SK-N-MC (cell line): ENCODE results near the gene CCDC88B.
A peak's percentile ranks its signal among the peaks of the same experiment; 100 is the strongest.

Experiments
- DNase-seq: peaks from one replicate; pipeline ENCODE4 v3.0.0-alpha.2; 2011; ENCODE audit warnings: low read depth, low spot score
- H3K27ac ChIP-seq: fragments of 200-600 bp; sonication (generic); 2 replicates; pipeline ENCODE4 v1.5.1; 2016; ENCODE audit warnings: mixed run types
- H3K36me3 ChIP-seq: fragments of 200-600 bp; sonication (generic); 2 replicates; pipeline ENCODE4 v1.6.1; 2017; ENCODE audit warnings: antibody characterized with exemption, low read length, mixed read lengths; ENCODE audit not compliant: insufficient read depth
- H3K4me3 ChIP-seq: fragments of 200-600 bp; sonication (generic); 2 replicates; pipeline ENCODE4 v1.5.1; 2016
- H3K9ac ChIP-seq: fragments of 200-600 bp; sonication (generic); 2 replicates; pipeline ENCODE4 v1.8.0; 2017; ENCODE audit warnings: mixed run types, mixed read lengths; ENCODE audit not compliant: insufficient read length
- H3K9me3 ChIP-seq: fragments of 200-600 bp; sonication (generic); 2 replicates; pipeline ENCODE4 v1.6.1; 2017; ENCODE audit warnings: low read depth, mild to moderate bottlenecking, antibody characterized with exemption, low read length, moderate library complexity, mixed read lengths
- EZH2 ChIP-seq: fragments of 200-600 bp; sonication (generic); IDR thresholded peaks from one replicate; pipeline ENCODE4 v1.6.1; 2017; ENCODE audit warnings: antibody characterized with exemption
- FOXP2 ChIP-seq: optimal IDR thresholded peaks from 2 replicates; pipeline ENCODE3; 2011; ENCODE audit warnings: mild to moderate bottlenecking, moderate library complexity; ENCODE audit not compliant: insufficient read depth; ENCODE audit errors: extremely low read length, control extremely low read depth
- POLR2AphosphoS5 ChIP-seq: IDR thresholded peaks from 2 replicates; pipeline ENCODE4 v1.6.1; 2012; ENCODE audit warnings: mild to moderate bottlenecking, low read depth, low read length, borderline replicate concordance

The CCDC88B gene, protein sequence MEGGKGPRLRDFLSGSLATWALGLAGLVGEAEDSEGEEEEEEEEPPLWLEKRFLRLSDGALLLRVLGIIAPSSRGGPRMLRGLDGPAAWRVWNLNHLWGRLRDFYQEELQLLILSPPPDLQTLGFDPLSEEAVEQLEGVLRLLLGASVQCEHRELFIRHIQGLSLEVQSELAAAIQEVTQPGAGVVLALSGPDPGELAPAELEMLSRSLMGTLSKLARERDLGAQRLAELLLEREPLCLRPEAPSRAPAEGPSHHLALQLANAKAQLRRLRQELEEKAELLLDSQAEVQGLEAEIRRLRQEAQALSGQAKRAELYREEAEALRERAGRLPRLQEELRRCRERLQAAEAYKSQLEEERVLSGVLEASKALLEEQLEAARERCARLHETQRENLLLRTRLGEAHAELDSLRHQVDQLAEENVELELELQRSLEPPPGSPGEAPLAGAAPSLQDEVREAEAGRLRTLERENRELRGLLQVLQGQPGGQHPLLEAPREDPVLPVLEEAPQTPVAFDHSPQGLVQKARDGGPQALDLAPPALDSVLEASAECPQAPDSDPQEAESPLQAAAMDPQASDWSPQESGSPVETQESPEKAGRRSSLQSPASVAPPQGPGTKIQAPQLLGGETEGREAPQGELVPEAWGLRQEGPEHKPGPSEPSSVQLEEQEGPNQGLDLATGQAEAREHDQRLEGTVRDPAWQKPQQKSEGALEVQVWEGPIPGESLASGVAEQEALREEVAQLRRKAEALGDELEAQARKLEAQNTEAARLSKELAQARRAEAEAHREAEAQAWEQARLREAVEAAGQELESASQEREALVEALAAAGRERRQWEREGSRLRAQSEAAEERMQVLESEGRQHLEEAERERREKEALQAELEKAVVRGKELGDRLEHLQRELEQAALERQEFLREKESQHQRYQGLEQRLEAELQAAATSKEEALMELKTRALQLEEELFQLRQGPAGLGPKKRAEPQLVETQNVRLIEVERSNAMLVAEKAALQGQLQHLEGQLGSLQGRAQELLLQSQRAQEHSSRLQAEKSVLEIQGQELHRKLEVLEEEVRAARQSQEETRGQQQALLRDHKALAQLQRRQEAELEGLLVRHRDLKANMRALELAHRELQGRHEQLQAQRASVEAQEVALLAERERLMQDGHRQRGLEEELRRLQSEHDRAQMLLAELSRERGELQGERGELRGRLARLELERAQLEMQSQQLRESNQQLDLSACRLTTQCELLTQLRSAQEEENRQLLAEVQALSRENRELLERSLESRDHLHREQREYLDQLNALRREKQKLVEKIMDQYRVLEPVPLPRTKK (N-terminal part only)

DNA sequence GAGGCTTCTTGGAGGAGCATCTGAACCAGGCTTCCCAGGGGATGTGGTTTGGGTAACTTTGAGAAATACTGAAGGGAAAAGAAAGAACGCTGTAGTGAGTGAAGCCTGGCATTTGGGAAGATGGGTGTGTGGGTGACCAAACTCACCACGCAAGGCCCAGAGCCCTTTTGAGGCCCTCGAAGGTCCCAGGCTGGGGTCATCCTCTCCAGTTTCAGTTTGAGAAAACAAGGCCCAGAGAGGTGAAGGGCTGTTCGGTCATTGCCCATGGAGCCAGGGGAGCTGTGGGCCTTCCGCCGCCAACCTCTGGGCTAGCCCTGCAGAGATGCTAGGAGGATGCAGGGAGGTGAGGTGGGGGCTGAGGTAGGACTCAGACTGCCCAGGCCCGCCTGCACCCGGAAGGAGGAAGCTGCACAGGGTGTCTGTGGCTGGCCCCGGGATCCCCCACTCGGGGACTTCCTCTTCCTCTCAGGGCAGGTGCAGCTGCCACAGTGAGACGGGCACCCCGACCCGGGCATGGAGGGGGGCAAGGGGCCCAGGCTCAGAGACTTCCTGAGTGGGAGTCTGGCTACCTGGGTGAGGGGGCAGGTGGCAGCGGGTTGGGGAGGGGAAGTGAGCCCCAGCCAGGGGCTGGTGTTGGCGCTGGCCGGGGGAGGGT is at the start of gene CCDC88B:
TSS of gene CCDC88B (plus strand) at position 451 of the 655 bp plus-strand sequence. CDS start at position 514, 63 bp downstream.
- H3K4me3 ChIP-seq: no peak within 1 kb of the TSS
- H3K36me3 ChIP-seq: no peaks in the 10 kb centered on the region
- no peak for TF ChIP-seq FOXP2
- DNase-seq: no peak
- no peak within 1 kb of the TSS for H3K9ac ChIP-seq
- H3K9me3 ChIP-seq: no peaks in the 10 kb centered on the region
- no peak within 1 kb of the TSS for H3K27ac ChIP-seq

DNA sequence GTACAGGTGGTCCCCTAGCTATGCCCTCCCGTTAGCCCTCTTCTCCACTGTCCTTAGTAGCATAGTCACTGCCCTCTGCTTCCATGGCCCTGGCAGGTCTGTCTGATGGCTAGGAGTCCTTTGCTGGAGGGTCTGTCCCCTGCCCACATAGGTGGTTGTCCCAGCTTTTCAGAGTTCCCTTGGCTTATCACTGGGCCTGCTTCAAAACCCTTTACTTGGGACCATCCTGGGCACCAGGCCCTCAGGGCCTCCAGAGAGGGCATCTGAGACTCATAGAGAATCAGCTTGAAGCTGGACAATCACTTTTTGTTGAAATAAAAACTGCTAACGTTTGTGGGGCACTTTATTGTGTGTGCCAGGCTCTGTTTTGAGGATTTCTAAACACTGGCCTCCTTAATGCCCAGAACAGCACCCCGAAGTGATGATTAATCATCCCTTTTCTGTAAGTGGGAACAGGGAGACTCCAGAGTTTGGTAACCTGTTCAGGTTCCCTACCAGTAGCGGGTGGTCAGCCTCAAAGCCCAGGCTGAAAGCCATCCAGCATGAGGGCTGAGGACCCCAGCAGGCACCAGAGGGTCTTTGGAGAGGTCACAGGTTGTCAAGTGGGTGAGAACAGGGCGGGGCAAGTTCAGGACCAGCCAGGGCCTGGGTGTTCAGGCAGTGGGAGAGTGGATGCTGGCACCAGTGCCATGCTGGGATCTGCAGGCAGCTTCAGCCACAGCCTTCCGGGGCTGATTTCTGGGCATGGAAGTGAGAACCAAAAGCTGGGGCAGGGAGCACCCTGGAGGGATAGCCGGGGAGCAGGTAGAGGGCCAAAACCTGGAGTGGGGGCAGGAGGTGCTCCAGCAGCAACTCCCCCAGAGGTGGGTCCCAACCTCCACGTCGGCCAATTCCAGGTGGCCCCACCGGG is 49.4 kb upstream of the CCDC88B start:
- DNase-seq: no peak
- no peak overlapping the region for H3K4me3 ChIP-seq
- H3K9me3 ChIP-seq: no peaks in the 10 kb centered on the region
- no peaks in the 10 kb centered on the region for H3K36me3 ChIP-seq
- no peak overlapping the region for H3K9ac ChIP-seq
- no peak overlapping the region for H3K27ac ChIP-seq
- TF ChIP-seq EZH2 (no peak), FOXP2 (no peak), POLR2AphosphoS5 (no peak)

DNA sequence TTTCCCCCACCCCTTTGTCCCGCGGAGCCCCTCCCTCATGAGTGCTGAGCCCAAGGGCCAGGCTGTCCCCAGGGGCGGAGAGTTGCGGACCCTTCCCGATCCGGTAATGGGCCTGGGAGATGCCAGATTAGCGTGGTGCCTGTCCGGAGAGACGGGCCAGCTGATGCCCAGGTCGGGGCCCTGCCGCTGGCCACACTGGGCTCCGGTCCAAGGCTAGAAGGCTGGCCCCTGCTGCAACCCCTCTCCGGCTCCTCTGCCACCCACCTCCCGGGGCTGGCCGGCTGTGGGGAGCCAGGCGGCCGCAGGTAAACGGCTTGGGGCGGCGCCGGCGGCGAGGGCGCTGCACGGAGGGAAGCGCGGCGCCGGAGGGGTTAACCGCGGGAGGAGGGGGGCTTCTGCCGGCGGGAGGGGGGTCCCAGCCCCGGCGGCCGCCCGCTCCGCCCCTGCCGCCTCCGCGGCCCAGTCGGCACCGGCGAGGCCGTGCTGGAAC is 48.7 kb upstream of the CCDC88B start, which contains the start of gene KCNK4:
TSS of gene KCNK4 (plus strand) at position 41 of the 490 bp plus-strand sequence. CDS start 1,717 bp downstream, outside the sequence.
- DNase-seq: no peak
- no peak within 1 kb of the TSS for H3K9ac ChIP-seq
- TF ChIP-seq FOXP2: no peak
- TF ChIP-seq EZH2: no peak
- no peak within 1 kb of the TSS for H3K27ac ChIP-seq
- H3K4me3 ChIP-seq: peak within 1 kb of the TSS; percentile 56
- no peaks in the 10 kb centered on the region for H3K9me3 ChIP-seq
- no peaks in the 10 kb centered on the region for H3K36me3 ChIP-seq

GRCh38 chr11:64291752-64292459 is 48.1 kb upstream of the CCDC88B start:
- H3K4me3 ChIP-seq: peak overlapping the region; percentile 56
- no peak for DNase-seq
- TF ChIP-seq EZH2 (no peak), POLR2AphosphoS5 (no peak), FOXP2 (no peak)
- no peak overlapping the region for H3K9ac ChIP-seq
- H3K27ac ChIP-seq: no peak overlapping the region
- H3K36me3 ChIP-seq: no peaks in the 10 kb centered on the region
- no peaks in the 10 kb centered on the region for H3K9me3 ChIP-seq

GRCh38 chr11:64292460-64293254 is 47.3 kb upstream of the CCDC88B start:
- TF ChIP-seq EZH2: no peak
- no peak for TF ChIP-seq FOXP2
- no peak for TF ChIP-seq POLR2AphosphoS5
- H3K27ac ChIP-seq: no peak overlapping the region
- H3K9me3 ChIP-seq: no peaks in the 10 kb centered on the region
- no peak for DNase-seq
- H3K36me3 ChIP-seq: no peaks in the 10 kb centered on the region
- H3K4me3 ChIP-seq: peak overlapping the region; percentile 56
- H3K9ac ChIP-seq: no peak overlapping the region

- H3K9me3 ChIP-seq: no peaks in the 10 kb centered on the region
- H3K27ac ChIP-seq: no peak overlapping the region
- H3K36me3 ChIP-seq: no peaks in the 10 kb centered on the region
- no peak for TF ChIP-seq FOXP2
- TF ChIP-seq EZH2: no peak
- TF ChIP-seq POLR2AphosphoS5: no peak
- no peak for DNase-seq
- H3K4me3 ChIP-seq: no peak overlapping the region
- H3K9ac ChIP-seq: no peak overlapping the region
Measured at GRCh38 chr11:64294774-64295173, 45.2 kb upstream of the CCDC88B start.
